Right lobe of liver (tissue), 4 donors: ENCODE data around the gene TYW5.

ENCODE experiments used
- CTCF ChIP-seq, 4 donors: fragments of 200-600 bp in 3 of 4; fragments of 450-650 bp in 1 of 4; IDR thresholded peaks; one replicate each; pipeline versions ENCODE4 v1.5.1 to v1.8.0; 2016 to 2022; ENCODE audit warnings: antibody characterized with exemption in 4 of 4, mild to moderate bottlenecking in 2 of 4
- POLR2A ChIP-seq: fragments of 450-650 bp; IDR thresholded peaks from one replicate; pipeline ENCODE4 v1.6.1; 2017; ENCODE audit warnings: antibody characterized with exemption, mild to moderate bottlenecking
- donor health status: DM: no; HTN: no; CAD: no.
- donor health status: DM: no; HTN: no; CAD: no.
- donor health status: DM: no; HTN: yes; CAD: no.

- TF ChIP-seq CTCF (IDR thresholded peaks at IDR 0.05): no peak
- TF ChIP-seq POLR2A: no peak
Observed at GRCh38 chr2:199958014-199958413, 2.7 kb upstream of the TYW5 start.
